ENCODE data around the gene BCOR. TPM values are rescaled to one million over a fixed set of nuclear protein-coding genes. Genes with fewer than 3 reads are reported as not detected.
A peak's percentile ranks its signal among the peaks of the same experiment; 100 is the strongest.

BCOR gene
- total and polyA plus RNA-seq, 9 of the 15 experiments (the other 6 are each of a cell fraction or from before 2014, with no cell fraction given): 27.5 to 113 (median 37.6) TPM

- TF ChIP-seq SOX6 (IDR thresholded peaks at IDR 0.05) (no peak), SPI1 (IDR thresholded peaks at IDR 0.05; ENCODE audit: borderline replicate concordance, low read depth, low read length) (no peak), SP1 (CRISPR knock-in tag; IDR thresholded peaks at IDR 0.05) (no peak), ZNF507 (tag; conservative IDR thresholded peaks at IDR 0.05) (no peak), ZNF583 (CRISPR knock-in tag; IDR thresholded peaks at IDR 0.05) (no peak), SMARCA4 (IDR thresholded peaks at IDR 0.05) (no peak)
Measured at GRCh38 chrX:40108959-40109287, 11.2 kb upstream of the BCOR start (continued).

DNA sequence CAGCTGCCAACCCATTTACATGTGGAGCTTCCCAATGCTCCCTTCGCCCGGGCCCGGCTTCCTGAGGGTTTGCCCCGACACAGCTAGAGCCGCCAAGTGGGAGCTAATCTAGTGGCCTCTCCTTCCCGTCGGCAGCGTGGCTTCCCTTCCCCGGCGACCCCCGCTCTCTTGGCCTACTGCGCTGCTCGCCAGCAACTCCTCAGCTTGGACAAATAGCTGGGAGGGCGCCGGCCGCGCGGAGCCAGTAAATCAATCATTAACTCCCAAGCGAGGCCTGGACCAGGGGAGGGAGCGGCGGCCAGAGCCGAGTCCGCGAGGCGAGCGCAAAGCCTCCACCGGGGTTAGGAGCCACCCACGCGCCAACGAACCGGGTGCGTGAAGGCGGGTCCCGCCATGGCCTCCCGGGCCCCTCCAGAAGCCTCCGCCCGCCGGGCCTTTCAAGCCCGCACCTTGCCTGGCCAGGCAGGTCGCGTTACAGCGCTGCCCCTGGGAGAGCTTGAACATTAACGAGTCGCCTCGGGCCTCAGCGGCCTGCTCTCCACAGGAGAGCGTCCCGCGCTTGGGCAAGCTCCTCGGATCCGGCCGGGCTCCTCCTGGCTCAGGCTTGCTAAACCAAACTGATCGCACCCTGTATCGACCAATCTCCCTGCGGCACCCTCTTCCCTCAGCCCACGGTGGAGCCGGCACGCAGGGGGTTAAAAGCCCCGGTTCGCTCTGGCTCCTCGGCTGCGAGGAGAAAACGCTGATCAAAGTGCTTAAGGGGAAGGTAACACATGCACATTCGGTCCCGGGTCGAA lies 10.6 kb upstream of the BCOR start:
- Histone ChIP-seq H3K9me1 (ENCODE audit: control insufficient read depth, insufficient read depth, low read length) (no peaks in the 10 kb centered on the region), H3K27ac (ENCODE audit: extremely low read depth, low read depth, low read length) (peak overlapping the region; percentile 95), H4K20me1 (replicated peaks; ENCODE audit: control insufficient read depth, insufficient read depth, low read length) (no peaks in the 10 kb centered on the region), H3K79me2 (ENCODE audit: control insufficient read depth, insufficient read depth, low read length) (peaks cover 72% of the 10 kb centered on the region), H3K9ac (ENCODE audit: insufficient read depth in 1 of 2, low read depth in 2 of 2, low read length in 2 of 2) (peak overlapping the region; percentile 85 to 98), H3K4me3 (peak overlapping the region; percentile 66), H3K4me1 (replicated peaks in 1 of 2; ENCODE audit: control insufficient read depth in 2 of 2, insufficient read depth in 2 of 2, low read length in 2 of 2) (peaks cover 47 to 65% of the 10 kb centered on the region in 2 experiments), H2AFZ (ENCODE audit: low read depth, low read length) (peak overlapping the region; percentile 34), H3K9me3 (replicated peaks; ENCODE audit: control insufficient read depth, insufficient read depth, low read depth, low read length) (no peaks in the 10 kb centered on the region), H3K27me3 (ENCODE audit: control insufficient read depth in 2 of 2, insufficient read depth in 2 of 2, low read length in 2 of 2) (no peaks in the 10 kb centered on the region), H3K36me3 (ENCODE audit: control insufficient read depth, insufficient read depth, low read length) (no peaks in the 10 kb centered on the region), H3K4me2 (ENCODE audit: insufficient read depth, low read length) (peak overlapping the region; percentile 83)
- BruUV-seq (replicated peaks): no TSS peak
- DNase-seq (ENCODE audit: extremely low read depth in 1 of 4, low spot score in 3 of 4): peak in 1 of 4 experiments; percentile 59
- FAIRE-seq: no peak
- POLR2A ChIA-PET: interaction anchor here (0.6 to 1.5 kb wide), 7 partner anchors 10 to 535 kb away, joined by 3 to 10 read pairs (median 3); partner anchors contain the start of gene BCOR
- intact Hi-C loops (cut with micrococcal nuclease): loop anchor here (2.0 to 10.0 kb wide), 3 partner anchors 139 to 374 kb away; no protein-coding TSS in a partner anchor
- WGBS (ENCODE audit: insufficient coverage, low coverage, missing lambda C conversion rate): under 1% methylated on average over 40 of the region's 66 CpGs
- in situ Hi-C loops (cut with MboI): loop anchor here (5.0 to 10.0 kb wide), 3 partner anchors 46 to 156 kb away; no protein-coding TSS in a partner anchor
- CTCF ChIA-PET (ENCODE audit: low intra/inter-chr PET ratio): no interaction called here
- ATAC-seq: peak; percentile 19
- TF ChIP-seq ERF (CRISPR knock-in tag; IDR thresholded peaks at IDR 0.05) (0 out of 2 replicates have a peak, but pooled peaks have one; percentile 26), MTA2 (IDR thresholded peaks at IDR 0.05; ENCODE audit: low read depth) (no peak), ZNF445 (CRISPR knock-in tag; IDR thresholded peaks at IDR 0.05; ENCODE audit: low read depth) (no peak), ZNF282 (CRISPR knock-in tag; IDR thresholded peaks at IDR 0.05) (no peak), RBM25 (IDR thresholded peaks at IDR 0.05; ENCODE audit: low read depth, low read length, severe bottlenecking) (no peak), FOSL1 (tag; conservative IDR thresholded peaks at IDR 0.05) (no peak), ATF7 (IDR thresholded peaks at IDR 0.05) (no peak), MCM2 (IDR thresholded peaks at IDR 0.05; ENCODE audit: low read depth) (no peak), MAZ (CRISPR knock-in tag; conservative IDR thresholded peaks at IDR 0.05 in 1 of 2, IDR thresholded peaks at IDR 0.05 in 1 of 2) (no peak)
- TF ChIP-seq, protein P1, sequence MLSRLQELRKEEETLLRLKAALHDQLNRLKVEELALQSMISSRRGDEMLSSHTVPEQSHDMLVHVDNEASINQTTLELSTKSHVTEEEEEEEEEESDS (CRISPR knock-in tag; IDR thresholded peaks at IDR 0.05): no peak
- TF ChIP-seq, protein P2, sequence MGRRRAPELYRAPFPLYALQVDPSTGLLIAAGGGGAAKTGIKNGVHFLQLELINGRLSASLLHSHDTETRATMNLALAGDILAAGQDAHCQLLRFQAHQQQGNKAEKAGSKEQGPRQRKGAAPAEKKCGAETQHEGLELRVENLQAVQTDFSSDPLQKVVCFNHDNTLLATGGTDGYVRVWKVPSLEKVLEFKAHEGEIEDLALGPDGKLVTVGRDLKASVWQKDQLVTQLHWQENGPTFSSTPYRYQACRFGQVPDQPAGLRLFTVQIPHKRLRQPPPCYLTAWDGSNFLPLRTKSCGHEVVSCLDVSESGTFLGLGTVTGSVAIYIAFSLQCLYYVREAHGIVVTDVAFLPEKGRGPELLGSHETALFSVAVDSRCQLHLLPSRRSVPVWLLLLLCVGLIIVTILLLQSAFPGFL (CRISPR knock-in tag; IDR thresholded peaks at IDR 0.05): no peak
- TF ChIP-seq, protein P3, sequence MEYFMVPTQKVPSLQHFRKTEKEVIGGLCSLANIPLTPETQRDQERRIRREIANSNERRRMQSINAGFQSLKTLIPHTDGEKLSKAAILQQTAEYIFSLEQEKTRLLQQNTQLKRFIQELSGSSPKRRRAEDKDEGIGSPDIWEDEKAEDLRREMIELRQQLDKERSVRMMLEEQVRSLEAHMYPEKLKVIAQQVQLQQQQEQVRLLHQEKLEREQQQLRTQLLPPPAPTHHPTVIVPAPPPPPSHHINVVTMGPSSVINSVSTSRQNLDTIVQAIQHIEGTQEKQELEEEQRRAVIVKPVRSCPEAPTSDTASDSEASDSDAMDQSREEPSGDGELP (CRISPR knock-in tag; IDR thresholded peaks at IDR 0.05; ENCODE audit: borderline replicate concordance): 0 out of 2 replicates have a peak, but pooled peaks have one; percentile 8
- TF ChIP-seq, protein P4, sequence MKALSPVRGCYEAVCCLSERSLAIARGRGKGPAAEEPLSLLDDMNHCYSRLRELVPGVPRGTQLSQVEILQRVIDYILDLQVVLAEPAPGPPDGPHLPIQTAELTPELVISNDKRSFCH (CRISPR knock-in tag; IDR thresholded peaks at IDR 0.05): no peak
- TF ChIP-seq, protein P4 (tag; IDR thresholded peaks at IDR 0.05): peak; percentile 17; the same call in 1 of the 2 replicates
